Activated CD8-positive, alpha-beta memory T cell treated with anti-CD3 and anti-CD28 coated beads for 36 hours (primary cell): Measurements from ENCODE around the gene GATD1. TPM values are rescaled to one million over a fixed set of nuclear protein-coding genes. Genes with fewer than 3 reads are reported as not detected.

Experiments
- CTCF ChIA-PET: fragments of 350-600 bp; sonication (Branson Sonifier 250); formaldehyde crosslinking; loops from one replicate; lab custom pipeline; 2021; ENCODE audit warnings: antibody characterized with exemption; lab: Charles Lee
- POLR2A ChIA-PET: fragments of 350-600 bp; sonication (Branson Sonifier 250); formaldehyde crosslinking; loops from one replicate; lab custom pipeline; 2021; ENCODE audit warnings: antibody characterized with exemption; lab: Charles Lee
- total RNA-seq, 2 experiments: library from RNA; stranded (reverse); gene quantifications; one replicate each; pipeline ENCODE4 v1.2.3, GENCODE V29; 2021

The GATD1 gene
- total RNA-seq, 2 experiments from 2014 or later, result 52.6 to 60.4 TPM

- CTCF ChIA-PET, result no interaction called here
- POLR2A ChIA-PET, result no interaction called here
These were observed 4.6 kb downstream of the GATD1 start for GRCh38 chr11:772429-773390.

DNA sequence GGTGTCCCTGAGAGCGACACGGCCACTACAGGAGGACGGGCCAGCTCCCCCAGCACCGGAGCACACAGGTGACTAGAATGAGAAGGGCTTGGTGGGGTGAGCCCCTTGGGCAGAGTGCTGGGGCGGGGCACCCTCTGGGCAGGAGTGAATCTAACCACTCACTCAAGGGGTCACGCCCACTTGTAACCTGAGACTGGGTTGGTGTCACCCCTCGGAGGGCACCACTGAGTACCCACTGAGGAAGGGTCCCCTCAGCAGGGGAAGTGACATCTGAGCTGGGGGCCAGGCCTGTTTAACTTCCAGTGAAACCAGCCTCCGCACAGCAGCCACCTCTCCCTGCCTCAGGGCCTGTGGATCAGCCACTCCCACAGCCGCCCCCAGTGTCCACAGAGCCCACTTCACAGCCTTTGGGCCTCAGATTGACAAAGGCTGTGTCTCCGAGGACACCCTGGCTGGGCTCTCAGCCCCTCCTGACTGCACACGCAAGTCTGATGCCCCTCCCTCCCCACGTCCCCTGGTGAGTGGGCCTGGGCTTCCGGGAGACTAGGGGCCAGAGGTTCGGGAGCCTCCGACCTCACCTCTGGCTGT is 5.6 kb downstream of the GATD1 start:
- POLR2A ChIA-PET, result no interaction called here
- CTCF ChIA-PET, result no interaction called here

- CTCF ChIA-PET, result no interaction called here
These were observed 6.4 kb downstream of the GATD1 start for GRCh38 chr11:770642-771616.

GRCh38 chr11:769887-770641 is 7.2 kb downstream of the GATD1 start:
- ChIA-PET POLR2A (interaction anchor here (0.5 kb wide), 1 partner anchor 81 kb away, joined by 6 read pairs; no protein-coding TSS in a partner anchor), CTCF (no interaction called here)

More at GRCh38 chr11:770642-771616, 6.4 kb downstream of the GATD1 start:
- POLR2A ChIA-PET, result interaction anchor here (0.5 kb wide), 1 partner anchor 82 kb away, joined by 6 read pairs; no protein-coding TSS in a partner anchor

GRCh38 chr11:767238-767637 is 10.0 kb downstream of the GATD1 start:
- ChIA-PET POLR2A (no interaction called here), CTCF (interaction anchor here (1.2 kb wide), 1 partner anchor 13 kb away, joined by 3 read pairs; no protein-coding TSS in a partner anchor)

- CTCF ChIA-PET, result interaction anchor here (0.7 to 1.2 kb wide), 2 partner anchors 13 to 37 kb away, joined by 3 read pairs; no protein-coding TSS in a partner anchor
These were observed 10.4 kb downstream of the GATD1 start for GRCh38 chr11:766936-767210.

GRCh38 chr11:766106-766935 is 11.0 kb downstream of the GATD1 start:
- ChIA-PET POLR2A (interaction anchor here (0.5 to 1.2 kb wide), 3 partner anchors 11 to 253 kb away, joined by 3 read pairs; partner anchors contain the start of gene TALDO1), CTCF (interaction anchor here (0.7 to 1.2 kb wide), 3 partner anchors 9 to 38 kb away, joined by 3 read pairs; no protein-coding TSS in a partner anchor)

More at GRCh38 chr11:766936-767210, 10.4 kb downstream of the GATD1 start:
- POLR2A ChIA-PET, result no interaction called here

- ChIA-PET CTCF (interaction anchor here (1.2 kb wide), 1 partner anchor 9 kb away, joined by 3 read pairs; no protein-coding TSS in a partner anchor), POLR2A (interaction anchor here (0.5 to 1.2 kb wide), 3 partner anchors 11 to 252 kb away, joined by 3 read pairs; partner anchors contain the start of gene TALDO1)
These were observed 11.5 kb downstream of the GATD1 start for GRCh38 chr11:765802-766091.

GRCh38 chr11:765025-765801 is 12.1 kb downstream of the GATD1 start:
- CTCF ChIA-PET, result interaction anchor here (1.1 to 1.2 kb wide), 2 partner anchors 10 to 37 kb away, joined by 3 read pairs; no protein-coding TSS in a partner anchor
- POLR2A ChIA-PET, result interaction anchor here (0.5 to 1.2 kb wide), 2 partner anchors 12 to 252 kb away, joined by 3 read pairs; no protein-coding TSS in a partner anchor

- ChIA-PET POLR2A (interaction anchor here (0.9 to 1.5 kb wide), 2 partner anchors 18 to 26 kb away, joined by 3 read pairs; partner anchors contain the start of genes CEND1 and TALDO1), CTCF (interaction anchor here (1.1 to 1.4 kb wide), 3 partner anchors 18 to 37 kb away, joined by 3 to 5 read pairs (median 3); partner anchors contain the start of gene TALDO1)
These were observed 12.8 kb downstream of the GATD1 start for GRCh38 chr11:764322-765024.

GRCh38 chr11:763549-764321 is 13.6 kb downstream of the GATD1 start:
- ChIA-PET CTCF (interaction anchor here (1.1 to 1.4 kb wide), 4 partner anchors 17 to 36 kb away, joined by 3 to 5 read pairs (median 3); partner anchors contain the start of gene TALDO1), POLR2A (interaction anchor here (0.9 to 1.5 kb wide), 2 partner anchors 17 to 26 kb away, joined by 3 read pairs; partner anchors contain the start of genes CEND1 and TALDO1)

- ChIA-PET CTCF (interaction anchor here (1.2 to 1.4 kb wide), 3 partner anchors 16 to 35 kb away, joined by 3 to 5 read pairs (median 3); partner anchors contain the start of gene TALDO1), POLR2A (interaction anchor here (1.5 kb wide), 1 partner anchor 16 kb away, joined by 3 read pairs; the partner anchor contains the start of gene TALDO1)
These were observed 14.2 kb downstream of the GATD1 start for GRCh38 chr11:763073-763463.

DNA sequence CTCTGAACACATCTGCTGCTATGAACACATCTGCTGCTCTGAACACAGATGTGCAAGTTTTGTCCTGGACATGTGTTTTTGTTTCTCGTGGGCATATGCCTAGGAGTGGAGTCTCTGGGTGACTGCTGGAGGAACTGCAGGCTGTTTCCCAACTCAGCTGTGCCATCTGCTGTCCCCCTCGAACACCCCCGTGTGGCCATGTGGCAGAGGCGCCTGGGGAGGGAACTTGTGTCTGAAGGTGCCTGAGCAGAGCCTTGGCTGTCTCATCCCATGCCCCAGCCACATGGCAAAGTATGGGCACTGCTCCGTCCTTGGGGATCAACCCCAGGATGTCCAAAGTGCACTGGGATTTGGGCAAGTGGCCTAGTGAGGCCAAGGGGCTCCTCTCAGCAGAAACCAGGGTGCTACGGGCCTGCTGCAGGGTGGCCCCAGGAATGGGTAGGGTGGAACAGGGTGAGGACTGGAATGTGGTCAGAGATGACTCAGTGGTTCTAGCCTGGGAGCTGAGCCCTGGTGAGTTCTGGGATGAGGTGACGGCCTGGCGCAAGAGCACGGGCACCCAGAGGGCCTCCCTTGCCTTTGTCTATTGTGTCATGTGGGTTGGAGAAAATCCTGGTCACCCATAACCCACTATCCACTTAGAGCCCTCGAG is 14.7 kb downstream of the GATD1 start:
- POLR2A ChIA-PET, result no interaction called here
- CTCF ChIA-PET, result interaction anchor here (0.6 to 1.5 kb wide), 3 partner anchors 12 to 937 kb away, joined by 3 to 4 read pairs (median 3); no protein-coding TSS in a partner anchor
